ENCODE results near the gene PC. TPM values are rescaled to one million over a fixed set of nuclear protein-coding genes. Genes with fewer than 3 reads are reported as not detected.
"Not testable (repeated sequence)": the region's sequence is repeated elsewhere in the genome, so short reads cannot be mapped to it uniquely, and the experiment has no call there.

Gene PC
- total RNA-seq, 1 experiment from 2014 or later = 22.5 TPM

- Mint-ChIP-seq H3K36me3 (ENCODE audit: insufficient read depth, unreplicated experiment) (peaks cover 37% of the 10 kb centered on the region), H3K9me3 (ENCODE audit: unreplicated experiment) (peaks cover 10% of the 10 kb centered on the region), H3K27ac (ENCODE audit: unreplicated experiment) (no peak overlapping the region), H3K27me3 (ENCODE audit: insufficient read depth, unreplicated experiment) (no peaks in the 10 kb centered on the region), H3K4me3 (ENCODE audit: unreplicated experiment) (no peak overlapping the region), H3K4me1 (ENCODE audit: low read depth, unreplicated experiment) (no peaks in the 10 kb centered on the region)
- H3K4me1 ChIP-seq = no peaks in the 10 kb centered on the region
- no peak overlapping the region for H3K4me3 ChIP-seq (ENCODE audit: low read depth, low read length)
- H3K27me3 ChIP-seq (replicated peaks; ENCODE audit: control insufficient read depth, insufficient read depth, low read length) = no peaks in the 10 kb centered on the region
- no peaks in the 10 kb centered on the region for H3K9me3 ChIP-seq
- intact Hi-C loops (cut with micrococcal nuclease; ENCODE audit: unreplicated experiment) = no loop called here
- ChIA-PET CTCF (interaction anchor here (0.6 kb wide), 1 partner anchor 15 kb away, joined by 6 read pairs; no protein-coding TSS in a partner anchor), POLR2A (no interaction called here)
- peaks cover 3% of the 10 kb centered on the region for H3K36me3 ChIP-seq (ENCODE audit: control insufficient read depth, insufficient read depth, low read length)
- DNase-seq = no peak
- TF ChIP-seq, protein P1, sequence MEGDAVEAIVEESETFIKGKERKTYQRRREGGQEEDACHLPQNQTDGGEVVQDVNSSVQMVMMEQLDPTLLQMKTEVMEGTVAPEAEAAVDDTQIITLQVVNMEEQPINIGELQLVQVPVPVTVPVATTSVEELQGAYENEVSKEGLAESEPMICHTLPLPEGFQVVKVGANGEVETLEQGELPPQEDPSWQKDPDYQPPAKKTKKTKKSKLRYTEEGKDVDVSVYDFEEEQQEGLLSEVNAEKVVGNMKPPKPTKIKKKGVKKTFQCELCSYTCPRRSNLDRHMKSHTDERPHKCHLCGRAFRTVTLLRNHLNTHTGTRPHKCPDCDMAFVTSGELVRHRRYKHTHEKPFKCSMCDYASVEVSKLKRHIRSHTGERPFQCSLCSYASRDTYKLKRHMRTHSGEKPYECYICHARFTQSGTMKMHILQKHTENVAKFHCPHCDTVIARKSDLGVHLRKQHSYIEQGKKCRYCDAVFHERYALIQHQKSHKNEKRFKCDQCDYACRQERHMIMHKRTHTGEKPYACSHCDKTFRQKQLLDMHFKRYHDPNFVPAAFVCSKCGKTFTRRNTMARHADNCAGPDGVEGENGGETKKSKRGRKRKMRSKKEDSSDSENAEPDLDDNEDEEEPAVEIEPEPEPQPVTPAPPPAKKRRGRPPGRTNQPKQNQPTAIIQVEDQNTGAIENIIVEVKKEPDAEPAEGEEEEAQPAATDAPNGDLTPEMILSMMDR (IDR thresholded peaks at IDR 0.05; ENCODE audit: insufficient read depth in 1 of 2, low read depth in 1 of 2, low read length in 1 of 2, severe bottlenecking in 1 of 2, unreplicated experiment in 1 of 2) = no peak
- BruUV-seq (replicated peaks) = no TSS peak
Measured at GRCh38 chr11:66810576-66811185, 147.5 kb downstream of the PC start.

DNA sequence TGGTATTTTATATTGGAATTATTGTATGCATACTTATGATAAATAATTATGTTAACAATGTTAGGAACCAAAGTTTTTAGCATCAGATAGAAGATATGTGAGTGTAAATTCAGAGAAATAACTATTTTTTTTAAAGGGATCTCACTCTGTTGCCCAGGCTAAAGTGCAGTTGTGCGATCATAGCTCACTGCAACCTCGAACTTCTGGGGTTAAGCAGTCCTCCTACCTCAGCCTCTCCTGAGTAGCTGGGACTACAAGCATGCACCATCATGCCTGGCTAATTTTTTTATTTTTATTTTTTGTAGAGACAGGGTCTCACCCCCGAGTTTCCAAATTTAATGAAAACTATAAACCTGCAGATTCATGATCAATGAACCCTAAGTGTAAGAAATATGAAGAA, 148.6 kb downstream of the PC start:
- POLR2A ChIA-PET = no interaction called here
- Histone ChIP-seq H3K9me3 (no peaks in the 10 kb centered on the region), H3K27me3 (replicated peaks; ENCODE audit: control insufficient read depth, insufficient read depth, low read length) (no peaks in the 10 kb centered on the region), H3K4me1 (no peaks in the 10 kb centered on the region), H3K4me3 (ENCODE audit: low read depth, low read length) (no peak overlapping the region), H3K36me3 (ENCODE audit: control insufficient read depth, insufficient read depth, low read length) (peaks cover 3% of the 10 kb centered on the region)
- Mint-ChIP-seq H3K27me3 (ENCODE audit: insufficient read depth, unreplicated experiment) (no peaks in the 10 kb centered on the region), H3K9me3 (ENCODE audit: unreplicated experiment) (peaks cover 10% of the 10 kb centered on the region), H3K4me1 (ENCODE audit: low read depth, unreplicated experiment) (no peaks in the 10 kb centered on the region), H3K36me3 (ENCODE audit: insufficient read depth, unreplicated experiment) (peaks cover 43% of the 10 kb centered on the region), H3K27ac (ENCODE audit: unreplicated experiment) (no peak overlapping the region), H3K4me3 (ENCODE audit: unreplicated experiment) (no peak overlapping the region)
- no peak for DNase-seq
- CTCF ChIA-PET = no interaction called here
- intact Hi-C loops (cut with micrococcal nuclease; ENCODE audit: unreplicated experiment) = no loop called here
- TF ChIP-seq, protein P1 (IDR thresholded peaks at IDR 0.05; ENCODE audit: insufficient read depth in 1 of 2, low read depth in 1 of 2, low read length in 1 of 2, severe bottlenecking in 1 of 2, unreplicated experiment in 1 of 2) = no peak
- BruUV-seq (replicated peaks) = no TSS peak

GRCh38 chr11:66800720-66801428, 157.3 kb downstream of the PC start:
- Histone ChIP-seq H3K27me3 (replicated peaks; ENCODE audit: control insufficient read depth, insufficient read depth, low read length) (no peaks in the 10 kb centered on the region), H3K36me3 (ENCODE audit: control insufficient read depth, insufficient read depth, low read length) (peaks cover under 1% of the 10 kb centered on the region), H3K4me3 (ENCODE audit: low read depth, low read length) (no peak overlapping the region), H3K4me1 (peaks cover 3% of the 10 kb centered on the region; the same call in 1 of the 2 replicates), H3K9me3 (no peaks in the 10 kb centered on the region)
- peaks cover 32% of the 10 kb centered on the region for H3K36me3 Mint-ChIP-seq (ENCODE audit: insufficient read depth, unreplicated experiment)
- DNase-seq = no peak
- ChIA-PET CTCF (no interaction called here), POLR2A (no interaction called here)
- no peaks in the 10 kb centered on the region for H3K27me3 Mint-ChIP-seq (ENCODE audit: insufficient read depth, unreplicated experiment)
- H3K27ac Mint-ChIP-seq (ENCODE audit: unreplicated experiment) = no peak overlapping the region
- no peaks in the 10 kb centered on the region for H3K4me1 Mint-ChIP-seq (ENCODE audit: low read depth, unreplicated experiment)
- TF ChIP-seq, protein P1 (IDR thresholded peaks at IDR 0.05; ENCODE audit: insufficient read depth in 1 of 2, low read depth in 1 of 2, low read length in 1 of 2, severe bottlenecking in 1 of 2, unreplicated experiment in 1 of 2) = no peak
- intact Hi-C loops (cut with micrococcal nuclease; ENCODE audit: unreplicated experiment) = no loop called here
- no peaks in the 10 kb centered on the region for H3K9me3 Mint-ChIP-seq (ENCODE audit: unreplicated experiment)
- H3K4me3 Mint-ChIP-seq (ENCODE audit: unreplicated experiment) = no peak overlapping the region
- no TSS peak for BruUV-seq (replicated peaks)

- H3K36me3 ChIP-seq (ENCODE audit: control insufficient read depth, insufficient read depth, low read length); BruUV-seq (replicated peaks); H3K4me3 Mint-ChIP-seq (ENCODE audit: unreplicated experiment); H3K9me3 Mint-ChIP-seq (ENCODE audit: unreplicated experiment); DNase-seq; CTCF ChIA-PET; H3K9me3 ChIP-seq; H3K27me3 ChIP-seq (replicated peaks; ENCODE audit: control insufficient read depth, insufficient read depth, low read length); intact Hi-C loops (cut with micrococcal nuclease; ENCODE audit: unreplicated experiment); POLR2A ChIA-PET; H3K27ac Mint-ChIP-seq (ENCODE audit: unreplicated experiment); H3K4me3 ChIP-seq (ENCODE audit: low read depth, low read length); H3K4me1 Mint-ChIP-seq (ENCODE audit: low read depth, unreplicated experiment); H3K4me1 ChIP-seq; H3K27me3 Mint-ChIP-seq (ENCODE audit: insufficient read depth, unreplicated experiment): not testable (repeated sequence)
- H3K36me3 Mint-ChIP-seq (ENCODE audit: insufficient read depth, unreplicated experiment) = peaks cover 33% of the 10 kb centered on the region
Measured at GRCh38 chr11:66799815-66800214, 158.4 kb downstream of the PC start.

Measured in Caco-2 (cell line).